Suprapubic skin (tissue), 4 donors: ENCODE results near the gene CLEC16A.

Source experiments
- POLR2A ChIP-seq, 2 donors: fragments of 450-650 bp; IDR thresholded peaks; one replicate each; pipeline ENCODE4 v1.6.1; 2017; ENCODE audit warnings: antibody characterized with exemption in 2 of 2, mild to moderate bottlenecking in 2 of 2, moderate library complexity in 2 of 2
- POLR2AphosphoS5 ChIP-seq, 3 donors: sonication (generic); formaldehyde crosslinking; IDR thresholded peaks; one replicate each; pipeline ENCODE4 v1.6.1; 2017; ENCODE audit warnings: antibody characterized with exemption in 3 of 3

GRCh38 chr16:11084876-11085485 is 140.6 kb downstream of the CLEC16A start:
- no peak for TF ChIP-seq POLR2A (IDR thresholded peaks at IDR 0.05)
- TF ChIP-seq POLR2AphosphoS5 (IDR thresholded peaks at IDR 0.05): no peak
